ENCODE results near the gene OPCML. TPM values are rescaled to one million over a fixed set of nuclear protein-coding genes. Genes with fewer than 3 reads are reported as not detected.

Gene OPCML
- total and polyA plus RNA-seq, 2 experiments from 2014 or later = 1.2 to 4.4 TPM

DNA sequence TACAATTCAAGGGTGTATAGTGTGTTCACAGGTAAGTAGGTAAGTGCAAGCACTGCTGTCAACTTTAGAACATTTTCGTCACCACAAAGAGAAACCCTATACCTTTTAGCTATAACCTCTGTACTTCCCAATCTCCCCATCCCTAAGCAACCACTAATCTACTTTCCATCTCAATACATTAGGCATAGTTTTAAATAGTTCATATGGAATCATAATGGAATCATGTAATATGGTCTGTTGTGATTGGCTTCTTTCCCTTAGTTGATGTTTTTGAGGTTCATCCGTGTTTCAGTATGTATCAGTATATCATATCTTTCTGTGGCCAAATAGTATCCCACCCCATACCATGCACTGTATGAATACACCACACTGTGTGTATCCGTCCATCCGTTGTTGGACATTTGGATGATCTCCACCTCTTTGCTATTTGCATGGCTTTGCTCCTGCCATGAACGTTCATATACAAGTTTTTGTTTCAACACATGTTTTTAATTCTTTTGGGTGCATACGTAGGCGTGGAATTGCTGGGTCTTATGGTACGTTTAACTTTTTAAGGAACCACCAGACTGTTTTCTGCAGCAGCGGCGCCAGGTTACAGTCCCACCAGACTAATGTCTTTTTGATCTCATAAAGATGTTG, 27.7 kb upstream of the OPCML start:
- Mint-ChIP-seq H3K4me3 (no peak overlapping the region), H3K36me3 (ENCODE audit: low read depth) (no peaks in the 10 kb centered on the region), H3K4me1 (no peaks in the 10 kb centered on the region; the same call in 1 of the 3 replicates), H3K27ac (no peak overlapping the region), H3K9me3 (no peaks in the 10 kb centered on the region), H3K27me3 (ENCODE audit: insufficient read depth, low read depth, poor library complexity) (no peaks in the 10 kb centered on the region)
- no peak overlapping the region for H2AFZ ChIP-seq
- no peak overlapping the region for H3K4me3 ChIP-seq
- H3K4me1 ChIP-seq (ENCODE audit: insufficient read depth) = peaks cover 11% of the 10 kb centered on the region; the same call in 1 of the 2 replicates
- DNase-seq (ENCODE audit: low spot score) (no peak), ATAC-seq (no peak)
- no peaks in the 10 kb centered on the region for H3F3A ChIP-seq (replicated peaks; ENCODE audit: low read depth)
- no peaks in the 10 kb centered on the region for H3K79me2 ChIP-seq (replicated peaks; ENCODE audit: insufficient read depth)
- H3K27ac ChIP-seq (ENCODE audit: low read depth) = no peak overlapping the region
- TF ChIP-seq ZNF331 (CRISPR knock-in tag; IDR thresholded peaks at IDR 0.05; ENCODE audit: low read depth) = no peak
- no peak for TF ChIP-seq NANOG (IDR thresholded peaks at IDR 0.05; ENCODE audit: borderline replicate concordance)
- no peak for TF ChIP-seq ZNF114 (CRISPR knock-in tag; IDR thresholded peaks at IDR 0.05)
- TF ChIP-seq, protein P1, sequence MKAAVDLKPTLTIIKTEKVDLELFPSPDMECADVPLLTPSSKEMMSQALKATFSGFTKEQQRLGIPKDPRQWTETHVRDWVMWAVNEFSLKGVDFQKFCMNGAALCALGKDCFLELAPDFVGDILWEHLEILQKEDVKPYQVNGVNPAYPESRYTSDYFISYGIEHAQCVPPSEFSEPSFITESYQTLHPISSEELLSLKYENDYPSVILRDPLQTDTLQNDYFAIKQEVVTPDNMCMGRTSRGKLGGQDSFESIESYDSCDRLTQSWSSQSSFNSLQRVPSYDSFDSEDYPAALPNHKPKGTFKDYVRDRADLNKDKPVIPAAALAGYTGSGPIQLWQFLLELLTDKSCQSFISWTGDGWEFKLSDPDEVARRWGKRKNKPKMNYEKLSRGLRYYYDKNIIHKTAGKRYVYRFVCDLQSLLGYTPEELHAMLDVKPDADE (IDR thresholded peaks at IDR 0.05) = no peak
- no peak for TF ChIP-seq CTCF (conservative IDR thresholded peaks at IDR 0.05; ENCODE audit: low read depth in 2 of 2)
- TF ChIP-seq EZH2phosphoT487 (IDR thresholded peaks at IDR 0.05; ENCODE audit: unreplicated experiment) = no peak
- no peak overlapping the region for H3K4me2 ChIP-seq
- H3K36me3 ChIP-seq (ENCODE audit: insufficient read depth) = no peaks in the 10 kb centered on the region
- H4K20me1 ChIP-seq (replicated peaks; ENCODE audit: insufficient read depth) = no peaks in the 10 kb centered on the region
- H3K27me3 ChIP-seq (ENCODE audit: insufficient read depth) = no peaks in the 10 kb centered on the region
- peaks cover 3% of the 10 kb centered on the region; the same call in 1 of the 2 replicates for H3K9me2 ChIP-seq (ENCODE audit: insufficient read depth)

DNA sequence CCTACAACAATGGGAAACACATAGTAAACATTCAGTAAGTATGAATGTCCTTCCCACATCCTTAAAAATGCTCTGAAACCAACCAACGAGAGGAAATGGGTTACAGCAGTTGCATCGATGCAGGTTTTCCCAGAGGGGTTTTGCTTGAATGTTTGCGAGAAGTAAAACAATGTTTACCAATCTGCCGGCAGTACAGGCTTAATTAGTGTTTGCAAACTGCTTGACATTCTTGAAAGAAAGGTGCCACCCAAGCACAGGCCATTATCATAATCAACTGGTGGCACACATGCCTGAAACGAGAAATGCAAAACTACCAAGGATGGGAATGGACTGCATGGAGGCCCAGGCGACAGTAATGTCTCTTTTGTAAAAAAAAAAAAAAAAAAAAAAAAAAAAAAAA, 27.1 kb upstream of the OPCML start:
- Histone ChIP-seq H3K4me1 (ENCODE audit: insufficient read depth) (peaks cover 13% of the 10 kb centered on the region; the same call in 1 of the 2 replicates), H3K9me2 (ENCODE audit: insufficient read depth) (0 out of 2 replicates have a peak, but pooled peaks cover 3% of the 10 kb centered on the region), H3K79me2 (replicated peaks; ENCODE audit: insufficient read depth) (no peaks in the 10 kb centered on the region), H3K27ac (ENCODE audit: low read depth) (no peak overlapping the region), H3K36me3 (ENCODE audit: insufficient read depth) (no peaks in the 10 kb centered on the region), H3K4me3 (no peak overlapping the region), H4K20me1 (replicated peaks; ENCODE audit: insufficient read depth) (no peaks in the 10 kb centered on the region), H3K27me3 (ENCODE audit: insufficient read depth) (no peaks in the 10 kb centered on the region), H3K4me2 (no peak overlapping the region), H2AFZ (0 out of 2 replicates have a peak overlapping the region, but pooled peaks have one; percentile 14), H3F3A (replicated peaks; ENCODE audit: low read depth) (no peaks in the 10 kb centered on the region)
- DNase-seq (ENCODE audit: low spot score) = no peak
- no peak overlapping the region for H3K4me3 Mint-ChIP-seq
- H3K4me1 Mint-ChIP-seq = peaks cover 2% of the 10 kb centered on the region; the same call in 2 of the 3 replicates
- no peaks in the 10 kb centered on the region for H3K9me3 Mint-ChIP-seq
- no peak for ATAC-seq
- peaks cover 2% of the 10 kb centered on the region for H3K27me3 Mint-ChIP-seq (ENCODE audit: insufficient read depth, low read depth, poor library complexity)
- no peaks in the 10 kb centered on the region for H3K36me3 Mint-ChIP-seq (ENCODE audit: low read depth)
- H3K27ac Mint-ChIP-seq = no peak overlapping the region
- TF ChIP-seq, protein P1 (IDR thresholded peaks at IDR 0.05) = no peak
- TF ChIP-seq STAT1 (IDR thresholded peaks at IDR 0.05; ENCODE audit: unreplicated experiment) (no peak), ZNF114 (CRISPR knock-in tag; IDR thresholded peaks at IDR 0.05) (no peak), EZH2phosphoT487 (IDR thresholded peaks at IDR 0.05; ENCODE audit: unreplicated experiment) (no peak), EZH2 (IDR thresholded peaks at IDR 0.05; ENCODE audit: low read depth, unreplicated experiment) (no peak), ZNF331 (CRISPR knock-in tag; IDR thresholded peaks at IDR 0.05; ENCODE audit: low read depth) (no peak), POLR2AphosphoS5 (IDR thresholded peaks at IDR 0.05; ENCODE audit: low read depth) (no peak), CTCF (conservative IDR thresholded peaks at IDR 0.05; ENCODE audit: low read depth in 2 of 2) (no peak)

Data from GM23338 (cell line).